ENCODE measurements around the gene ECE2.
A peak's percentile ranks its signal among the peaks of the same experiment; 100 is the strongest.
"Not testable (repeated sequence)": the region's sequence is repeated elsewhere in the genome, so short reads cannot be mapped to it uniquely, and the experiment has no call there.

Gene ECE2

GRCh38 chr3:184240384-184241140 is 35.3 kb upstream of the ECE2 start:
- peak; percentile 53 for DNase-seq

- DNase-seq, result no peak
Observed at GRCh38 chr3:184241141-184241446, 34.7 kb upstream of the ECE2 start.

- no peak for DNase-seq
Observed at GRCh38 chr3:184241447-184242296, 34.1 kb upstream of the ECE2 start.

GRCh38 chr3:184242297-184242685 is 33.5 kb upstream of the ECE2 start:
- no peak for DNase-seq

GRCh38 chr3:184248454-184249411 is 27.1 kb upstream of the ECE2 start, which contains the start of gene ALG3:
Gene ALG3, minus strand, starts transcription at chr3:184248962. Its CDS starts 22 bp downstream, at chr3:184248940.
- DNase-seq, result peak; percentile 89

GRCh38 chr3:184249412-184250166 is 26.2 kb upstream of the ECE2 start, which contains the start of gene EEF1AKMT4:
Gene EEF1AKMT4, plus strand, starts transcription at chr3:184249672. Its CDS starts 23 bp downstream, at chr3:184249695.
- DNase-seq, result peak; percentile 96

- peak; percentile 73 for DNase-seq
Observed at GRCh38 chr3:184250167-184250828, 25.5 kb upstream of the ECE2 start.

GRCh38 chr3:184255291-184256039 is 20.4 kb upstream of the ECE2 start:
- DNase-seq, result no peak

GRCh38 chr3:184257083-184257915 is 18.5 kb upstream of the ECE2 start:
- DNase-seq, result no peak

GRCh38 chr3:184258926-184259325 is 16.9 kb upstream of the ECE2 start:
- DNase-seq, result no peak

- no peak for DNase-seq
Observed at GRCh38 chr3:184259396-184259877, 16.4 kb upstream of the ECE2 start.

GRCh38 chr3:184259878-184260723 is 15.7 kb upstream of the ECE2 start:
- DNase-seq, result peak; percentile 53

GRCh38 chr3:184260724-184261269 is 15.0 kb upstream of the ECE2 start:
- DNase-seq, result no peak

GRCh38 chr3:184261270-184261853 is 14.5 kb upstream of the ECE2 start, which contains the start of gene CAMK2N2:
Gene CAMK2N2, minus strand, starts transcription at chr3:184261553. Its CDS starts 268 bp downstream, at chr3:184261285.
- DNase-seq, result no peak

GRCh38 chr3:184261854-184262763 is 13.7 kb upstream of the ECE2 start:
- DNase-seq, result no peak

GRCh38 chr3:184262764-184263179 is 13.1 kb upstream of the ECE2 start:
- no peak for DNase-seq

GRCh38 chr3:184267249-184267648 is 8.6 kb upstream of the ECE2 start:
- not testable (repeated sequence) for DNase-seq

Measured in right hindlimb (tissue), 1 donor.